Measurements from ENCODE around the gene PCCA. TPM values are rescaled to one million over a fixed set of nuclear protein-coding genes. Genes with fewer than 3 reads are reported as not detected.
A peak's percentile ranks its signal among the peaks of the same experiment; 100 is the strongest.
"Not testable (repeated sequence)": the region's sequence is repeated elsewhere in the genome, so short reads cannot be mapped to it uniquely, and the experiment has no call there.

PCCA gene
- total RNA-seq, 4 donors from 2014 or later = 33.8 to 40.3 (median 39.0) TPM

GRCh38 chr13:100089465-100090032 lies 656 bp downstream of the PCCA start:
- intact Hi-C loops (cut with DNase I) = loop anchor here (10.0 kb wide), 2 partner anchors 105 to 145 kb away; partner anchors contain the start of gene ZIC2
- no peaks in the 10 kb centered on the region for H3K9me3 ChIP-seq
- 3% methylated on average over 8 of the region's 13 CpGs for WGBS

GRCh38 chr13:100090861-100091260 lies 2.0 kb downstream of the PCCA start:
- peaks cover 0 to 7% (median 2%) of the 10 kb centered on the region in 4 donors for H3K36me3 ChIP-seq
- intact Hi-C loops (cut with DNase I) = no loop called here
- peaks cover 16 to 53% (median 31%) of the 10 kb centered on the region in 4 donors for H3K4me1 ChIP-seq
- no peaks in the 10 kb centered on the region for H3K27me3 ChIP-seq
- WGBS = 92% methylated on average over 1 of the region's 1 CpG
- no peaks in the 10 kb centered on the region for H3K9me3 ChIP-seq
- no peak overlapping the region for H3K4me3 ChIP-seq
- TF ChIP-seq EP300 (IDR thresholded peaks at IDR 0.05) (no peak), POLR2A (IDR thresholded peaks at IDR 0.05; ENCODE audit: low read depth) (no peak), POLR2AphosphoS5 (IDR thresholded peaks at IDR 0.05) (no peak)
- TF ChIP-seq, protein P1, sequence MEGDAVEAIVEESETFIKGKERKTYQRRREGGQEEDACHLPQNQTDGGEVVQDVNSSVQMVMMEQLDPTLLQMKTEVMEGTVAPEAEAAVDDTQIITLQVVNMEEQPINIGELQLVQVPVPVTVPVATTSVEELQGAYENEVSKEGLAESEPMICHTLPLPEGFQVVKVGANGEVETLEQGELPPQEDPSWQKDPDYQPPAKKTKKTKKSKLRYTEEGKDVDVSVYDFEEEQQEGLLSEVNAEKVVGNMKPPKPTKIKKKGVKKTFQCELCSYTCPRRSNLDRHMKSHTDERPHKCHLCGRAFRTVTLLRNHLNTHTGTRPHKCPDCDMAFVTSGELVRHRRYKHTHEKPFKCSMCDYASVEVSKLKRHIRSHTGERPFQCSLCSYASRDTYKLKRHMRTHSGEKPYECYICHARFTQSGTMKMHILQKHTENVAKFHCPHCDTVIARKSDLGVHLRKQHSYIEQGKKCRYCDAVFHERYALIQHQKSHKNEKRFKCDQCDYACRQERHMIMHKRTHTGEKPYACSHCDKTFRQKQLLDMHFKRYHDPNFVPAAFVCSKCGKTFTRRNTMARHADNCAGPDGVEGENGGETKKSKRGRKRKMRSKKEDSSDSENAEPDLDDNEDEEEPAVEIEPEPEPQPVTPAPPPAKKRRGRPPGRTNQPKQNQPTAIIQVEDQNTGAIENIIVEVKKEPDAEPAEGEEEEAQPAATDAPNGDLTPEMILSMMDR (IDR thresholded peaks at IDR 0.05) = no peak
- no peak overlapping the region for H3K27ac ChIP-seq (replicated peaks in 1 of 4)
- no peak for DNase-seq (ENCODE audit: extremely low spot score)

More at GRCh38 chr13:100089465-100090032, 656 bp downstream of the PCCA start:
- TF ChIP-seq, protein P1 (IDR thresholded peaks at IDR 0.05) = no peak
- TF ChIP-seq EP300 (IDR thresholded peaks at IDR 0.05) (no peak), POLR2AphosphoS5 (IDR thresholded peaks at IDR 0.05) (no peak), POLR2A (IDR thresholded peaks at IDR 0.05; ENCODE audit: low read depth) (no peak)
- Histone ChIP-seq H3K4me3 (peak overlapping the region; percentile 81 to 96 (median 87)), H3K27ac (replicated peaks in 1 of 4) (peak overlapping the region; percentile 81 to 91 (median 83)), H3K4me1 (peaks cover 16 to 47% (median 31%) of the 10 kb centered on the region in 4 donors), H3K36me3 (peaks cover 0 to 7% (median 3%) of the 10 kb centered on the region in 4 donors), H3K27me3 (no peaks in the 10 kb centered on the region)
- DNase-seq (ENCODE audit: extremely low spot score) = no peak

DNA sequence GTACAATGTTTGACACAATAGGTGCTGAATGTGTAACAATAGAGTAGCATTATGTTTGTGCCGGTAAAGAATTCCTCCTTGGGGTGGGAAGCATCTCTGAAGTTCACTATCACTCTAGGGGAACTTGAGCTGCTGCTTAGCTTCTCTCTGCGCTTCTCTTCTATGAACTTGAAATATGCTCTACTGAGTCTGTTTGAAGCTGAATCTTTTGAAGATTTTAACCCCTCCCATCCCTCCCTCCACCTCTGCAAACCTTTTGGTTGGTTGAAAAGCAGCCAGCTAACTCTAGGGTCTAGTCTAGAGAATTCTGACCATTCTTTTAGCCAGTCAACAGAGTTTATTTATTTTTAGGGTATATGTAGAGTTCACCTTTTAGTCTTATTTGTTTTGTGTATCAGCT lies 2.5 kb downstream of the PCCA start:
- intact Hi-C loops (cut with DNase I) = no loop called here
- WGBS = 78% methylated on average over 2 of the region's 2 CpGs
- H3K4me3 ChIP-seq = no peak overlapping the region
- H3K36me3 ChIP-seq = peaks cover 0 to 3% (median 0%) of the 10 kb centered on the region in 4 donors
- no peaks in the 10 kb centered on the region for H3K27me3 ChIP-seq
- TF ChIP-seq POLR2AphosphoS5 (IDR thresholded peaks at IDR 0.05) (no peak), EP300 (IDR thresholded peaks at IDR 0.05) (no peak), POLR2A (IDR thresholded peaks at IDR 0.05; ENCODE audit: low read depth) (no peak)
- TF ChIP-seq, protein P1 (IDR thresholded peaks at IDR 0.05) = no peak
- H3K27ac ChIP-seq (replicated peaks in 1 of 4) = no peak overlapping the region
- H3K4me1 ChIP-seq = peaks cover 16 to 53% (median 31%) of the 10 kb centered on the region in 4 donors
- H3K9me3 ChIP-seq = no peaks in the 10 kb centered on the region
- DNase-seq (ENCODE audit: extremely low spot score) = no peak

GRCh38 chr13:100092273-100092672 lies 3.4 kb downstream of the PCCA start:
- H3K9me3 ChIP-seq; DNase-seq (ENCODE audit: extremely low spot score); H3K27ac ChIP-seq (replicated peaks in 1 of 4); H3K27me3 ChIP-seq; intact Hi-C loops (cut with DNase I); H3K36me3 ChIP-seq; H3K4me3 ChIP-seq: not testable (repeated sequence)
- 98% methylated on average over 2 of the region's 2 CpGs for WGBS
- H3K4me1 ChIP-seq = peaks cover 16 to 49% (median 31%) of the 10 kb centered on the region in 4 donors

GRCh38 chr13:100095498-100095897 lies 6.6 kb downstream of the PCCA start:
- Histone ChIP-seq H3K27ac (replicated peaks in 1 of 4) (no peak overlapping the region), H3K4me1 (peaks cover 14 to 47% (median 30%) of the 10 kb centered on the region in 4 donors), H3K4me3 (no peak overlapping the region), H3K27me3 (no peaks in the 10 kb centered on the region), H3K36me3 (peaks cover 0 to 3% (median 0%) of the 10 kb centered on the region in 4 donors), H3K9me3 (no peaks in the 10 kb centered on the region)
- 91% methylated on average over 4 of the region's 4 CpGs for WGBS
- intact Hi-C loops (cut with DNase I) = no loop called here
- DNase-seq (ENCODE audit: extremely low spot score) = no peak
- TF ChIP-seq EP300 (IDR thresholded peaks at IDR 0.05) (no peak), POLR2A (IDR thresholded peaks at IDR 0.05; ENCODE audit: low read depth) (no peak), POLR2AphosphoS5 (IDR thresholded peaks at IDR 0.05) (no peak)
- TF ChIP-seq, protein P1 (IDR thresholded peaks at IDR 0.05) = no peak

Data from esophagus muscularis mucosa (tissue), 4 donors.